ENCODE data around the gene NME3. TPM values are rescaled to one million over a fixed set of nuclear protein-coding genes. Genes with fewer than 3 reads are reported as not detected.

The NME3 gene
- total and polyA plus RNA-seq, 2 donors: 34.7 to 163 TPM

DNA sequence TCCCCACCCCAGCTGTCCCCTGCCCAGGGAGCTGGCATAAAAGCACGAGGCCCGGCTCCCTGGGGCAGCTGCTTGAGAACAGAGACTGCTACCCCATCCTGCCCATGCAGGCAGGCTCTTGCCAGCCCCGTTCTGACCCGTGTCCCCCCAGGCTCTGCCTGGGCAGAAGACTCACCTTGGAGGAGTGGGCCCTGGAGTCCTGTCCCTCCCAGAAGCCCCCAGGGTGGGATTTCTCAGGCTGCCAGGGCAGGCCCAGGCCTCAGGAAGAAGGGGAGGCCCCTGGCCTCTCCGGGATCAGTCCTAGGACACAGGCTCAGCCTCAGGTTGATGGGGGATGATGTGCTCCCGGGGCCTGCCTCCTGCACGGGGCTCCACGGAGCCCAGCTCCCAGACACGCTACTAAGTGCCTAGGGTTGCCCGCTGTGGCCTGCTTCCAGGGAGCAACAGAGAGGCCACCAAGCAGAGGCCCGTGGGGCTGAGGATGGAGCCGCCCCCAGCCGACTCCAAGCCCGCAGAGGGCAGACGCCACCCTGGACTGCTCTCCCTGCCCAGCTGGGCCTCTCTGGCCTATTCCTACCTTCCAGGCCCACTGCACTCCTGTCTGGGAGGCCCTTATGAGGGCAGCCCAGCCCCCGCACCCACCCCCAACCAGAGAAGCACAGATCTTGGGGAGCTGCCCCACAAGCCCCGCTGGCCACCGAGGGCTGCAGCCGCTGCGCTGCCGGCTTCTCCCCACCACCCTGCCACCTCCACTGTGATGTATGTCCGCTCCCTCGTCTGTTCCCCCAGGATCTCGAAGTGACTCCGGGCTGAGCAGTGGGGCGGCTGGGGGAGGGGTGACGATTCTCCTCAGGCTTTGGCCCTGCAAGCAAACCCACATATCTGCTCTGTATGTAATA lies 1.7 kb downstream of the NME3 start:
- WGBS: 95% methylated on average over 27 of the region's 27 CpGs
- Histone ChIP-seq H3K9me3 (ENCODE audit: control insufficient read depth in 2 of 2, insufficient read depth in 1 of 2, low read length in 1 of 2) (no peaks in the 10 kb centered on the region), H3K4me3 (ENCODE audit: low read length in 2 of 2) (no peak overlapping the region), H3K4me1 (ENCODE audit: control insufficient read depth in 2 of 2, insufficient read depth in 2 of 2, low read length in 2 of 2) (peaks cover 20% of the 10 kb centered on the region in 2 donors), H3K27ac (ENCODE audit: low read depth in 1 of 2, low read length in 1 of 2) (peak overlapping the region in 1 of 2 donors; percentile 42), H3K36me3 (ENCODE audit: control insufficient read depth in 2 of 2, insufficient read depth in 2 of 2, low read length in 1 of 2) (peaks cover 49% of the 10 kb centered on the region in 2 donors), H3K27me3 (ENCODE audit: control insufficient read depth in 2 of 2, insufficient read depth in 1 of 2, low read length in 1 of 2) (no peaks in the 10 kb centered on the region)
- DNase-seq (ENCODE audit: low read depth in 6 of 9, low spot score in 9 of 9): no peak

DNA sequence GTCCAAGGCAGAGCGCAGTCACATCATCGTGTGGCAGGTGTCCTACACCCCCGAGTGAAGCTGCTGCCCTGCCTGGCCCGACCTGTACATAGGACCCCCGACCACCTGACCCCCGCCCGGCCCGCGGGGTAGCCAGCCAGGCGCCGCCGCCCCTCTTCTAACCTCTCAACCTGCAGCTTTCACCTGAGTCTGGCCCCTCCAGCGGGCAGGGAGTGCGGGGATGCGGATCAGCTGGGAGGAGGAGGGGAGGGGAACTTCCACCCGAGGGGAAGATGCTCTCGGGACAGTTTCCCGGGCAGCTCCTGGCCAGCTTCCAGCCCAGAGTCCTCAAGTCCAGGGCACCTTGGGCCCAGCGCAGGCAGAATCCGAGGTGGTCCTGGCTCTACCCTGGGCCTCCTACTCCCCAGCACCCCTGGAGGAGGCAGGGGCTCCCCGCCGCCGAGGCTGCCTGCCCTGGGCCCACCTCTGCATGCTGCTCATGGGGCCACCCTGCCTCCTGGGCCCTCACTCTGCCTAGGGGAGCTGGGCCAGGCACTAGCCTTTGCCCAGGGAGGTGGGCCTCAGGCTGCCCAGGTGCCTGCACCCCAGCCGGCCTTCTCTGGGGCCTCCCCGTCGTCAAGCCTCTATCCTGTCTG lies 2.5 kb downstream of the NME3 start:
- H3K27ac ChIP-seq (ENCODE audit: low read depth in 1 of 2, low read length in 1 of 2): no peak overlapping the region
- peaks cover 56% of the 10 kb centered on the region in 2 donors for H3K36me3 ChIP-seq (ENCODE audit: control insufficient read depth in 2 of 2, insufficient read depth in 2 of 2, low read length in 1 of 2)
- no peaks in the 10 kb centered on the region for H3K9me3 ChIP-seq (ENCODE audit: control insufficient read depth in 2 of 2, insufficient read depth in 1 of 2, low read length in 1 of 2)
- H3K4me1 ChIP-seq (ENCODE audit: control insufficient read depth in 2 of 2, insufficient read depth in 2 of 2, low read length in 2 of 2): peaks cover 13 to 14% of the 10 kb centered on the region in 2 donors
- 97% methylated on average over 26 of the region's 26 CpGs for WGBS
- H3K4me3 ChIP-seq (ENCODE audit: low read length in 2 of 2): no peak overlapping the region
- no peaks in the 10 kb centered on the region for H3K27me3 ChIP-seq (ENCODE audit: control insufficient read depth in 2 of 2, insufficient read depth in 1 of 2, low read length in 1 of 2)
- no peak for DNase-seq (ENCODE audit: low read depth in 6 of 9, low spot score in 9 of 9)

DNA sequence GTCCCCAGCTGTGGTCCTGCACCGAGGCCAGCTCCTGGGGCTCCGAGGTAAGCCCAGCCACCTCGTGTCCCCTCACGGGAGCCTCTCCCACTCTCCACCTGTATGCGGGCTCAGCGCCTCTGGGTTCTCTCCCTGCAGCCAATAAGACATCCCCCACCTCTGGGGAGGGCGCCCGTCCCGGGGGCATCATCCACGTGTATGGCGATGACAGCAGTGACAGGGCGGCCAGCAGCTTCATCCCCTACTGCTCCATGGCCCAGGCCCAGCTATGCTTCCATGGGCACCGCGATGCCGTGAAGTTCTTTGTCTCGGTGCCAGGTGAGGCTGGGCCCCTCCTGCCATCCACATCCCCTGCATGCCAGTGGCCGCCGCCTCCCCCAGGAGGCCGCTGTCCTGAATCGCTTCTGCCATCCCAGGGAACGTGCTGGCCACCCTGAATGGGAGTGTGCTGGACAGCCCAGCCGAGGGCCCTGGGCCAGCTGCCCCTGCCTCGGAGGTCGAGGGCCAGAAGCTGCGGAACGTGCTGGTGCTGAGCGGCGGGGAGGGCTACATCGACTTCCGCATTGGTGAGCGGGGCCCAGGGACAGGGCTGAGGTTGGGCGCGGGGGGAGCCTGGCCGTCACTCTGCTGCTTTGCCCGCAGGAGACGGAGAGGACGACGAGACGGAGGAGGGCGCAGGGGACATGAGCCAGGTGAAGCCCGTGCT lies 3.1 kb downstream of the NME3 start:
- no peak overlapping the region for H3K27ac ChIP-seq (ENCODE audit: low read depth in 1 of 2, low read length in 1 of 2)
- no peaks in the 10 kb centered on the region for H3K27me3 ChIP-seq (ENCODE audit: control insufficient read depth in 2 of 2, insufficient read depth in 1 of 2, low read length in 1 of 2)
- no peak for DNase-seq (ENCODE audit: low read depth in 6 of 9, low spot score in 9 of 9)
- 95% methylated on average over 41 of the region's 41 CpGs for WGBS
- peaks cover 60 to 62% of the 10 kb centered on the region in 2 donors for H3K36me3 ChIP-seq (ENCODE audit: control insufficient read depth in 2 of 2, insufficient read depth in 2 of 2, low read length in 1 of 2)
- no peaks in the 10 kb centered on the region for H3K9me3 ChIP-seq (ENCODE audit: control insufficient read depth in 2 of 2, insufficient read depth in 1 of 2, low read length in 1 of 2)
- H3K4me3 ChIP-seq (ENCODE audit: low read length in 2 of 2): no peak overlapping the region
- H3K4me1 ChIP-seq (ENCODE audit: control insufficient read depth in 2 of 2, insufficient read depth in 2 of 2, low read length in 2 of 2): peaks cover 11 to 13% of the 10 kb centered on the region in 2 donors

DNA sequence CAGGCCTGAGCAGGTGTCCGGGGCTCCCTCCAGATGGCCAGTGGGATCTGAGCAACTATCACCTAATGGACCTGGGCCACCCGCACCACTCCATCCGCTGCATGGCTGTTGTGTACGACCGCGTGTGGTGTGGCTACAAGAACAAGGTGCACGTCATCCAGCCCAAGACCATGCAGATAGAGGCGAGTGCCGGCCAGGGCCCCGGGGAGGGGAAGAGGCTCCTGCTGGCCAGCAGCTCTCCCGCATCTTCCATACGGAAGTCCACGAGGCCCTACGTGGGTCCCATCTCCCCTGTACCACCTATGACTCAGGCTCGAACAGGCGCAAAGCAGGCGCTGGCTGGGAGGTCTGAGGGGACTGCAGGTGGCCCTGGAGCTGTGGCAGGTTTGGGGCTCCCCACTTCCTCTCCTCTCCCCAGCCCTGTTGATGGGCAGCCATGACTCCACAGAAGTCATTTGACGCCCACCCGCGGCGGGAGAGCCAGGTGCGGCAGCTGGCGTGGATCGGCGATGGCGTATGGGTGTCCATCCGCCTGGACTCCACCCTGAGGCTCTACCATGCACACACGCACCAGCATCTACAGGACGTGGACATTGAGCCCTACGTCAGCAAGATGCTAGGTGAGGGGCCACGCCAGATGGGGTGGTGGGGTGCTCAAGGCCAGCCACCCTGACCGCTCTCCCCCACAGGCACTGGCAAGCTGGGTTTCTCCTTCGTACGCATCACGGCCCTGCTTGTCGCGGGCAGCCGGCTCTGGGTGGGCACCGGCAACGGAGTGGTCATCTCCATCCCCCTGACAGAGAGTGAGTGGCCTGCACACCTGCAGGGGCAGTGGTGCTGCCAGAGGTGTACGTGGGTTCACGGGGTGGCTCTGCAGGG lies 4.0 kb downstream of the NME3 start:
- no peak for DNase-seq (ENCODE audit: low read depth in 6 of 9, low spot score in 9 of 9)
- H3K27ac ChIP-seq (ENCODE audit: low read depth in 1 of 2, low read length in 1 of 2): no peak overlapping the region
- H3K27me3 ChIP-seq (ENCODE audit: control insufficient read depth in 2 of 2, insufficient read depth in 1 of 2, low read length in 1 of 2): no peaks in the 10 kb centered on the region
- H3K9me3 ChIP-seq (ENCODE audit: control insufficient read depth in 2 of 2, insufficient read depth in 1 of 2, low read length in 1 of 2): no peaks in the 10 kb centered on the region
- no peak overlapping the region for H3K4me3 ChIP-seq (ENCODE audit: low read length in 2 of 2)
- peaks cover 10 to 13% of the 10 kb centered on the region in 2 donors for H3K4me1 ChIP-seq (ENCODE audit: control insufficient read depth in 2 of 2, insufficient read depth in 2 of 2, low read length in 2 of 2)
- H3K36me3 ChIP-seq (ENCODE audit: control insufficient read depth in 2 of 2, insufficient read depth in 2 of 2, low read length in 1 of 2): peaks cover 68 to 70% of the 10 kb centered on the region in 2 donors
- 96% methylated on average over 42 of the region's 42 CpGs for WGBS

DNA sequence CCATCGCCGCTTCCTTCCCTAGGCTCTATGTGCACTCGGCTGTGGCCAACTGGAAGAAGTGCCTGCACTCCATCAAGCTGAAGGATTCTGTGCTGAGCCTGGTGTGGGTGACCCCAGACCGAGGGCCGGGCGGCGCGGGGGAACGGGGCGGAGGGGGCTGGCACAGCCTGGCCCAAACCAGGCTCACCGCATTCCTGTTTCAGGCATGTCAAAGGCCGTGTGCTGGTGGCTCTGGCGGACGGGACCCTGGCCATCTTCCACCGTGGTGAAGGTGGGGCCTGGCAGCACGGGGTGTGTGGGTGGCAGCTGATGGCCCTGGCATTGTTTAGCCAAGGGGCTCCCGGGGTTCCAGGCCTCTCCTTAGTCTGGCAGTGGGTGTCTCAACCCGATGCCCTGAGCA lies 4.6 kb downstream of the NME3 start:
- WGBS: 95% methylated on average over 18 of the region's 18 CpGs
- peaks cover 72 to 77% of the 10 kb centered on the region in 2 donors for H3K36me3 ChIP-seq (ENCODE audit: control insufficient read depth in 2 of 2, insufficient read depth in 2 of 2, low read length in 1 of 2)
- H3K4me1 ChIP-seq (ENCODE audit: control insufficient read depth in 2 of 2, insufficient read depth in 2 of 2, low read length in 2 of 2): peaks cover 3 to 7% of the 10 kb centered on the region in 2 donors
- H3K27ac ChIP-seq (ENCODE audit: low read depth in 1 of 2, low read length in 1 of 2): no peak overlapping the region
- H3K27me3 ChIP-seq (ENCODE audit: control insufficient read depth in 2 of 2, insufficient read depth in 1 of 2, low read length in 1 of 2): no peaks in the 10 kb centered on the region
- H3K4me3 ChIP-seq (ENCODE audit: low read length in 2 of 2): no peak overlapping the region
- H3K9me3 ChIP-seq (ENCODE audit: control insufficient read depth in 2 of 2, insufficient read depth in 1 of 2, low read length in 1 of 2): no peaks in the 10 kb centered on the region
- DNase-seq (ENCODE audit: low read depth in 6 of 9, low spot score in 9 of 9): no peak

DNA sequence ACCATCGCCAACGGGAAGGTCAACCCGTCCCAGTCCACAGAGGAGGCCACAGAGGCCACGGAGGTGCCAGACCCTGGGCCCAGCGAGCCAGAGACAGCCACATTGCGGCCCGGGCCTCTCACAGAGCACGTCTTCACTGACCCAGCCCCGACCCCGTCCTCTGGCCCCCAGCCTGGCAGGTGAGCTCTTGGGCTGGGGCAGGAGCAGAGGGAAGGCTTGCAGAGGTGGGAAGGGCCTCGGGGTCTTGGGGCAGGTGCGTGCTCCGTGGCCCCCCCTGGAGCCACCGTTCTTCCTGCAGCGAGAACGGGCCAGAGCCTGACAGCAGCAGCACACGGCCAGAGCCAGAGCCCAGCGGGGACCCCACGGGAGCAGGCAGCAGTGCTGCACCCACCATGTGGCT lies 5.1 kb downstream of the NME3 start:
- Histone ChIP-seq H3K27me3 (ENCODE audit: control insufficient read depth in 2 of 2, insufficient read depth in 1 of 2, low read length in 1 of 2) (no peaks in the 10 kb centered on the region), H3K27ac (ENCODE audit: low read depth in 1 of 2, low read length in 1 of 2) (no peak overlapping the region), H3K36me3 (ENCODE audit: control insufficient read depth in 2 of 2, insufficient read depth in 2 of 2, low read length in 1 of 2) (peaks cover 72 to 81% of the 10 kb centered on the region in 2 donors), H3K9me3 (ENCODE audit: control insufficient read depth in 2 of 2, insufficient read depth in 1 of 2, low read length in 1 of 2) (no peaks in the 10 kb centered on the region), H3K4me3 (ENCODE audit: low read length in 2 of 2) (no peak overlapping the region), H3K4me1 (ENCODE audit: control insufficient read depth in 2 of 2, insufficient read depth in 2 of 2, low read length in 2 of 2) (peaks cover 3 to 6% of the 10 kb centered on the region in 2 donors)
- 96% methylated on average over 19 of the region's 19 CpGs for WGBS
- DNase-seq (ENCODE audit: low read depth in 6 of 9, low spot score in 9 of 9): no peak

DNA sequence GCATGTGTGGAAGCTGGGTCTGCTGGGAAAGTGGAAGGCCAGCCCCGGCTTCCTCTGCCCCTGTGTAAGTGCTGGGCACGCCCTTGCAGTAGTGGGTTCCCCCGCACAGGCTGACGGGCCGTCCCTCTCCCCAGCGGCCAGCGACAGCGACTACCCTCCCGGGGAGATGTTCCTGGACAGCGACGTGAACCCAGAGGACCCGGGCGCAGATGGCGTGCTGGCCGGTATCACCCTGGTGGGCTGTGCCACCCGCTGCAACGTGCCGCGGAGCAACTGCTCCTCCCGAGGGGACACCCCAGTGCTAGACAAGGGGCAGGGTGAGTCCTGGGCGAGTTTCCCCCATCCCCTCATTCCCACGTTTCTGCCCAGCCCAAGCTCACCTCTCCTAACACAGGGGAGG lies 5.5 kb downstream of the NME3 start:
- H3K27me3 ChIP-seq (ENCODE audit: control insufficient read depth in 2 of 2, insufficient read depth in 1 of 2, low read length in 1 of 2): no peaks in the 10 kb centered on the region
- 96% methylated on average over 22 of the region's 22 CpGs for WGBS
- peaks cover 3% of the 10 kb centered on the region in 2 donors for H3K4me1 ChIP-seq (ENCODE audit: control insufficient read depth in 2 of 2, insufficient read depth in 2 of 2, low read length in 2 of 2)
- H3K27ac ChIP-seq (ENCODE audit: low read depth in 1 of 2, low read length in 1 of 2): no peak overlapping the region
- H3K4me3 ChIP-seq (ENCODE audit: low read length in 2 of 2): no peak overlapping the region
- no peak for DNase-seq (ENCODE audit: low read depth in 6 of 9, low spot score in 9 of 9)
- peaks cover 75 to 85% of the 10 kb centered on the region in 2 donors for H3K36me3 ChIP-seq (ENCODE audit: control insufficient read depth in 2 of 2, insufficient read depth in 2 of 2, low read length in 1 of 2)
- H3K9me3 ChIP-seq (ENCODE audit: control insufficient read depth in 2 of 2, insufficient read depth in 1 of 2, low read length in 1 of 2): no peaks in the 10 kb centered on the region

DNA sequence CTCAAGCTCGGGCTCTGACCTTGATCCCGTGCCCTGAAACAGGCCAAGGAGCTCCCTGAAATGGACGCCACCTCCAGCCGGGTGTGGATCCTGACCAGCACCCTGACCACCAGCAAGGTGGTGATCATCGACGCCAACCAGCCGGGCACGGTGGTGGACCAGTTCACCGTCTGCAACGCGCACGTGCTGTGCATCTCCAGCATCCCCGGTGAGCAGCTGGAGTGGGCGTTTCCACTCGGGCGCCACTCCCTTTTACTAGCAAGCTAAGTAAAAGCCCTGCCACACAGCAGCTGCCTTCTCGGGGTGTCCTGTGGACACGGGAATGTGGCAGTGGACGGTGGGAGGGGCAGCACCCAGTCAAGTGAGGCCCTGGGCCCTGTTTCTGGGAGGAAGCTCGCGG lies 6.4 kb downstream of the NME3 start:
- WGBS: 98% methylated on average over 21 of the region's 21 CpGs

More for the DNA sequence above, 6.4 kb downstream of the NME3 start:
- H3K27ac ChIP-seq (ENCODE audit: low read depth in 1 of 2, low read length in 1 of 2): no peak overlapping the region
- H3K4me3 ChIP-seq (ENCODE audit: low read length in 2 of 2): no peak overlapping the region
- H3K9me3 ChIP-seq (ENCODE audit: control insufficient read depth in 2 of 2, insufficient read depth in 1 of 2, low read length in 1 of 2): no peaks in the 10 kb centered on the region
- no peaks in the 10 kb centered on the region for H3K4me1 ChIP-seq (ENCODE audit: control insufficient read depth in 2 of 2, insufficient read depth in 2 of 2, low read length in 2 of 2)
- H3K27me3 ChIP-seq (ENCODE audit: control insufficient read depth in 2 of 2, insufficient read depth in 1 of 2, low read length in 1 of 2): no peaks in the 10 kb centered on the region
- DNase-seq (ENCODE audit: low read depth in 6 of 9, low spot score in 9 of 9): no peak
- H3K36me3 ChIP-seq (ENCODE audit: control insufficient read depth in 2 of 2, insufficient read depth in 2 of 2, low read length in 1 of 2): peaks cover 77 to 94% of the 10 kb centered on the region in 2 donors
